Endodermal cell (in vitro differentiated cells): ENCODE results near the gene WNK1. TPM values are rescaled to one million over a fixed set of nuclear protein-coding genes. Genes with fewer than 3 reads are reported as not detected.
A peak's percentile ranks its signal among the peaks of the same experiment; 100 is the strongest.

ENCODE experiments used
- DNase-seq: peaks from one replicate; pipeline ENCODE4 v3.0.0-alpha.2; 2017
- H3K27ac ChIP-seq: 2 replicates; pipeline ENCODE4 v1.5.1; 2013; ENCODE audit warnings: mild to moderate bottlenecking, low read depth, low read length, moderate library complexity
- H3K27me3 ChIP-seq: 2 replicates; pipeline ENCODE4 v1.6.1; 2013; ENCODE audit warnings: mild to moderate bottlenecking, low read length, moderate library complexity; ENCODE audit not compliant: insufficient read depth, control insufficient read depth, poor library complexity, severe bottlenecking
- H3K36me3 ChIP-seq: 2 replicates; pipeline ENCODE4 v1.7.0; 2013; ENCODE audit warnings: mild to moderate bottlenecking, low read length, moderate library complexity; ENCODE audit not compliant: control insufficient read depth, insufficient read depth
- H3K4me1 ChIP-seq: one replicate; pipeline ENCODE4 v1.7.0; 2013; ENCODE audit warnings: low read length; ENCODE audit not compliant: control insufficient read depth, insufficient read depth
- H3K4me3 ChIP-seq: 2 replicates; pipeline ENCODE4 v1.5.1; 2013; ENCODE audit warnings: mild to moderate bottlenecking, low read length, moderate library complexity
- H3K9ac ChIP-seq: 2 replicates; pipeline ENCODE4 v1.6.1; 2013; ENCODE audit warnings: mild to moderate bottlenecking, low read length, moderate library complexity; ENCODE audit not compliant: poor library complexity, severe bottlenecking; ENCODE audit errors: extremely low read depth
- H3K9me3 ChIP-seq: 2 replicates; pipeline ENCODE4 v1.6.1; 2013; ENCODE audit warnings: mild to moderate bottlenecking, low read length, moderate library complexity; ENCODE audit not compliant: control insufficient read depth
- H3K27ac Mint-ChIP-seq: 2 replicates; pipeline ENCODE4 v1.8.0; 2020; ENCODE audit warnings: mixed read lengths
- H3K27me3 Mint-ChIP-seq: 2 replicates; pipeline ENCODE4 v1.8.0; 2021; ENCODE audit warnings: mild to moderate bottlenecking, mixed read lengths; ENCODE audit not compliant: insufficient read depth
- H3K36me3 Mint-ChIP-seq: 2 replicates; pipeline ENCODE4 v1.8.0; 2020; ENCODE audit warnings: low read depth, mixed read lengths
- H3K4me1 Mint-ChIP-seq: 2 replicates; pipeline ENCODE4 v1.8.0; 2020; ENCODE audit warnings: mixed read lengths
- H3K4me3 Mint-ChIP-seq: 2 replicates; pipeline ENCODE4 v1.8.0; 2020; ENCODE audit warnings: mild to moderate bottlenecking, moderate library complexity, mixed read lengths
- H3K9me3 Mint-ChIP-seq: 2 replicates; pipeline ENCODE4 v1.8.0; 2020; ENCODE audit warnings: mild to moderate bottlenecking, mixed read lengths
- CTCF ChIP-seq: fragments of 200-600 bp; sonication (generic); conservative IDR thresholded peaks from 2 replicates; pipeline ENCODE4 v1.5.0; 2021; ENCODE audit warnings: antibody characterized with exemption, mild to moderate bottlenecking
- WGBS, 2 experiments: methylation state at CpG; one replicate each; pipeline versions ENCODE4 v1.1.5 to v1.1.7; 2013; ENCODE audit warnings: missing lambda C conversion rate in 2 of 2, mixed read lengths in 1 of 2; ENCODE audit not compliant: insufficient coverage in 1 of 2, insufficient read length in 1 of 2; 5-methylcytosine and 5-hydroxymethylcytosine counted together
- total RNA-seq, 2 donors: library from RNA; stranded (reverse); fragmentation: NEBNext Ultra II Directional in 1 of 2; extraction: Animal tissue kit (Norgen Biotek cat#: 25700) in 1 of 2; gene quantifications; 2 replicates in 1 of 2; 3 replicates in 1 of 2; pipeline ENCODE4 v1.2.1, GENCODE V29; 2021

Gene WNK1
- total RNA-seq, 2 donors from 2014 or later, result 199 to 412 TPM

GRCh38 chr12:851343-851742 is 99.0 kb downstream of the WNK1 start:
- H3K4me1 ChIP-seq, result no peaks in the 10 kb centered on the region
- H3K27ac ChIP-seq, result no peak overlapping the region
- Mint-ChIP-seq H3K36me3 (peaks cover 26% of the 10 kb centered on the region), H3K9me3 (no peaks in the 10 kb centered on the region), H3K27me3 (no peaks in the 10 kb centered on the region), H3K4me3 (no peak overlapping the region), H3K4me1 (no peaks in the 10 kb centered on the region), H3K27ac (peak overlapping the region; percentile 3)
- no peak for DNase-seq
- H3K4me3 ChIP-seq, result no peak overlapping the region
- H3K27me3 ChIP-seq, result no peaks in the 10 kb centered on the region
- 92 to 94% methylated on average over 1 of the region's 1 CpG for WGBS, 2 experiments
- H3K9me3 ChIP-seq, result no peaks in the 10 kb centered on the region
- no peak overlapping the region for H3K9ac ChIP-seq
- H3K36me3 ChIP-seq, result peaks cover 13% of the 10 kb centered on the region
- TF ChIP-seq CTCF, result no peak

- H3K36me3 Mint-ChIP-seq, result peaks cover 29% of the 10 kb centered on the region
Observed at GRCh38 chr12:851913-852312, 99.5 kb downstream of the WNK1 start.

GRCh38 chr12:852864-853263 is 100.5 kb downstream of the WNK1 start:
- Mint-ChIP-seq H3K36me3 (peaks cover 35% of the 10 kb centered on the region), H3K9me3 (no peaks in the 10 kb centered on the region), H3K27me3 (no peaks in the 10 kb centered on the region), H3K27ac (no peak overlapping the region), H3K4me1 (no peaks in the 10 kb centered on the region), H3K4me3 (no peak overlapping the region)
- DNase-seq, result no peak
- H3K9ac ChIP-seq, result no peak overlapping the region
- no peaks in the 10 kb centered on the region for H3K9me3 ChIP-seq
- no peaks in the 10 kb centered on the region for H3K27me3 ChIP-seq
- H3K36me3 ChIP-seq, result peaks cover 26% of the 10 kb centered on the region
- no peak for TF ChIP-seq CTCF
- H3K27ac ChIP-seq, result no peak overlapping the region
- no peak overlapping the region for H3K4me3 ChIP-seq
- H3K4me1 ChIP-seq, result no peaks in the 10 kb centered on the region

More at GRCh38 chr12:851913-852312, 99.5 kb downstream of the WNK1 start:
- Histone ChIP-seq H3K36me3 (peaks cover 17% of the 10 kb centered on the region), H3K4me1 (no peaks in the 10 kb centered on the region), H3K4me3 (no peak overlapping the region), H3K9me3 (no peaks in the 10 kb centered on the region), H3K27ac (no peak overlapping the region), H3K9ac (no peak overlapping the region), H3K27me3 (no peaks in the 10 kb centered on the region)
- TF ChIP-seq CTCF, result no peak
- no peak for DNase-seq
- no peak overlapping the region for H3K27ac Mint-ChIP-seq
- no peak overlapping the region for H3K4me3 Mint-ChIP-seq
- 94 to 97% methylated on average over 2 of the region's 3 CpGs for WGBS, 2 experiments
- H3K27me3 Mint-ChIP-seq, result no peaks in the 10 kb centered on the region
- no peaks in the 10 kb centered on the region for H3K4me1 Mint-ChIP-seq
- H3K9me3 Mint-ChIP-seq, result no peaks in the 10 kb centered on the region
